HG02798 (cell line): ENCODE results near the gene CCDC38.

Experiments used
- ATAC-seq: cut with Tn5 transposase; IDR thresholded peaks from one replicate; pipeline ENCODE4 v1.9.1; 2021; ENCODE audit warnings: mild to moderate bottlenecking; ENCODE audit not compliant: unreplicated experiment, poor library complexity

Gene CCDC38

DNA sequence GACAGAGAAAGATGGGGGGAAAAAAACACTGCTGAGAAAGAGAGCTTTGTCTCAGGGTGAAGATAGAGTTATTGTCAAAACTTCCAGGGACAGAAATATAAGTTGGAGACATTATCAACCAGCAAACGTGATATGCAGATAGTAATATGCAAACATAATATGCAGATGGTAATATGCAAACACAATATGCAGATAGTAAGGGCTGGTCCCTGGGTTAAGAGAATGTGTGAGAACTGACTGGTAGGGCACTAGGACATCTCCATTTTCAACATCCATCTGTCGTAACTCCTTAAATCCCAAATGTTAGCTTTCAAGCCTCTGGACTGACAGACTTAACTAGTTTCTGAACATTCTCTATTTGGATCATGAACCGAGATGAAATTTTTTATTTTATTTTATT lies 51.5 kb downstream of the CCDC38 start:
- no peak for ATAC-seq

DNA sequence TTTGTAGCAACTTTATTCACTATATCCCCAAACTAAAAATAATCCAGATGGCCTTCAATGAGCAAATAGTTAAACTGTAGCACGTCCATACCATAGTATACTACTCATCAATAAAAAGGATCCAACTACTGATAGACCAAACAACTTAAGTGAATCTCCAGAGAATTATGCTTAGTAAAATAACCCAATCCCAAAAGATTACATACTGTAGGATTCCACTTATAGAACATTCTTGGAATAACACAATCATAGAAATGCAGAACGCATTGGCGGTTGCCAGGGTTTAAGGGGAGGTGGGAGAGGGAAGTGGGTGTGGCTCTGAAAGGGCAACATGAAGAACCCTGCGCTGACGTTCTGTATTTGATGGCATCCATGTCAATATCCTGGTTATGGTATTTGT lies 55.1 kb downstream of the CCDC38 start:
- no peak for ATAC-seq

DNA sequence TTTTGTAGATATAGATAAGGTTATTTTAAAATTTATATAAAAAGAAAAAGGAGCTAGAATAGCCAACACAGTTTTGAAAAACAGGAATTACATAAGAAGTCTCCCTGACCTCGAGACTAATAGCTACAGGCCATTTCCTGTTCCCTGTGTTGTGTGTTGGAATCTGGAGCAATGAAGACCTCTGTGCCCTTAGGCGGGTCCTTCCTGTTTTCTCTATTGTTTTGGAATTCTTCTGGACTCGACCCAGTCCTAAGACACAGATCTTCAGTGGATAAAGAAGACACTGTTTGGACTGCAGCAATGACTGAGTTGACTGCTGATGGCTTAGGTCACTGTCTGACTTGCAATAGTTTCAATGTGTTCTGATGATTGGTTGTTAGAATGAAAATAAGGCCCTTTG lies 57.4 kb downstream of the CCDC38 start:
- no peak for ATAC-seq

DNA sequence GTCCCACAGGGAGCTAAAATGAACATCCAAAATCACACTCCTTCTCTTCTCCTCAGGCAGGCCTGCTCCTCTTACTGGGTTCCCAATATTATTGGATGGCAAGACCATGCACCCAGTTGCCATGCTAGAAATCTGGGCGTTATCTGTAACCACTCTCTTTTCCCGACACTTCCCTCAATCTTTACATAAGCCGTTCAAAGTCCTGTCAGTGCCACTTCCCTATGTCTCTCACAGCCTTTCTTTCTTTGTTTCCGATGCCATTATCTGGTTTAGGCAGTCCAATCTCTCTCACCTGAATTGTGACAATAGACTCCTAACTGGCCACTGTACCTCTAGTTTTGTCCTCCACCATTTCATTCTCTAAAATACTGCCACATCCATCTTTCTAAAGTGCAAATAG lies 59.5 kb downstream of the CCDC38 start:
- ATAC-seq = no peak

DNA sequence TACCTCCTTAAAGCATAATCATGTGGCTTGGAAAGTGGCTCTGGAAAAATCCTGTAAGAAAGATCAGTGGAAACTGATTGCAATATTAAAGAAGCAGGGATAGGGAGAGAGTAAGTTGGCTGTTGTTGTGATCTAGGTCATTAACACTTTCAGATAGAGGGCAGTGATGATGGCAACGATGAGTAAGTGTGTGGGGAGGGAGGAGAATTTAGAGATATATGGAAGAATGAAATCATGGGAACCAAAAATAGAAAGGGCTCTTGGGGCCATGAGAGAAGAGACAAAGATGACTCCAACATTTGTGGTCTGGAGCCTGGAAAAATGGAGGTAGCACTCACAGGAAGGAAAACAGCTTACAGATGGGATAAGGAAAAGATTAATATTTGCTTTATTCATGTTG lies 60.3 kb downstream of the CCDC38 start:
- no peak for ATAC-seq

DNA sequence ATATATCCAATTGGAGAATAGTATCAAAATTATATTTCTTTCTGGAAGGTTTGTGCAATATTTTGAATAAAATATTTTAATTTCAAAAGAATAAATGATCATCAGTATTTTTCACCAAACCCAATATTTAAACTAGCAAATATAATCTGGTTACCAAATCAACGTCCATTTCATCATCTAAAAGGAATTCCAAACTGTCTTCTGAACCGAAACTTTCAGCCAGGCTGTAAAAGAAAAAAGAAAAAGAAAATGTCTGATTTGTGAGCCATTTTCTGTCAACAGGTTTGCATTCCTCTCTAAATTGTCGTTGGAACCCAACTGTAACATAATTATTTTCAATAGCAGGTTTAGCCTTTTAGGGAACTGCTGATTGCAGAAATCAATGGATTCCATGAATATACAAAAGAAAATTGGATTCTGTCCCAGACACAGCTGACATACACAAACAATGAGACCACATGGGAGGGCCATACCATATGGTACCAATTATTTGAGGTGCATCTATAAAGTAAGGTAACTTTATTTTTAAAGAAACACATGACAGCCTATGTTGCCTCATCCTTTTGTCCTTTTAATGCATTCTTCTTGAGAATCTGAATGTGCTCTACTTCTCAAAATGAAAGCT lies 61.0 kb downstream of the CCDC38 start:
- no peak for ATAC-seq

DNA sequence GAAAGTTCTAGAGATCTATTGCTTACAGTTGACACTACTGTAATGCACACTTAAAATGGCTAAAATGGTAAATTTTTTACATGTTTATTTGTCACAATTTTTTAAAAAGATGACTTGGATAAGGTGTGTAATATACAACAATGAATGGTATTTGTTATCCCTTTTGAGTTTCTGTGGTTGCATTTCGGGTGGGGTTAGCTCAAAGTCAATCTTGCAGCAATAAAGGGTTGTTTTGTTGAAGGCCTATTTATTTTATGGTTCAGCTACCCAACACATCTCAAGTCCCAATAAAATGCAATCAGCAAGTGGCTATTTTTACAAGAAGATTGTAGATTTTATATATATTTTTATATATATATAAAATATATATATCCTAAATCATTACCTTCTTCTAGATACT lies 61.5 kb downstream of the CCDC38 start:
- no peak for ATAC-seq

DNA sequence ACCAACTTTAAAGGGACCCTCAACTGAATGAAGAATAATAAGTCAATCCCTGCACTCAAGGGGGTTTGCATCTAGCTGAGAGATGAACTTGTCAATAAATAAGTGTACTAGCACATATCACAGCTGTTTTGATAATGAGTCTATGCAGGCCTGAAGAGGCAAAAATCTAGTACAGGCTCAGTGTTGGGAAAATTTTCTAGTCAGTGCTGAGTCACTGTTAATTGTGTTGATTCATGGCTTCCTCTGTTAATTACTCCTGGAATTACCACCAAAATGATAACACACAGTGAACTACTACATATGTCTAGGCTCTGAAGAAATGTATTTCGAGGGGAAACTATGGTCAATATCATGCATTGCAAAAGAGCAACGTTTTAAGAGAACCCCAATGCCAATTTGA lies 64.8 kb downstream of the CCDC38 start:
- no peak for ATAC-seq

DNA sequence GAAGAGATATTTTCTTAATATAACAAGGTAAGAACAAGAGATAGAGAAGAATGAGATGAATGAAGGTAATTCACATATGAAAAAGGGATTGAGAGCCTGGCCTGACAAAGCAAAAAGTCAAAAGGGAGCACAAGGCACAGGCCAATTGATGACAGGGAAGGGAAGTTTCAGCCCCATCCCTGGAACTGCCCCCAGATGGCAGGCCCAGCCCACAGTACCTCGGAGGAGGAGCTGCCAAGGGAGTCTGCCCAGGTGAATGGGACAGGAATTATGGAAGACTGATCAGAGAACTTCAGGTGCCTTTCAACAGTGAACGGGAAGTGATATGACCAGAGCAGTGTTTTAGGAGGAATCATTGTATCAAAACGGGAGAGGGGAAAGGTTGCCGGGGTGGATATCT lies 68.0 kb downstream of the CCDC38 start:
- no peak for ATAC-seq

DNA sequence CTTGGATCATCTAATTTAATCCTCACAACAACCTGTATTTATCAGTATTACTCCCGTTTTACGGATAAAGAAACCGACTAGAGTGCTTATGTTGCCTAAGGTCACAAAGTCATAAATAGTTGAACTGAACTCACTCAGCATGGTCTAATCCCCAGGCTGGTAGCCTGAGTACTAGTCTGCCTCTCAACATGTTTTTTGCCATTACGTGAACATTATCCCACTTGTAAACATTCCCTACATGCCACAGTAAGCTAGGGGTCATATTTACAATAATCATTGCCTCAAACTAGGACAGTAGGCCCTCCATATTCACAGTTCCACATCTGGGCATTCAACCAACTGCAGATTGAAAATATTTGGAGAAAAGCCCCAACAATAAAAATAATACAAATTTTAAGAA lies 71.5 kb downstream of the CCDC38 start:
- ATAC-seq = no peak

DNA sequence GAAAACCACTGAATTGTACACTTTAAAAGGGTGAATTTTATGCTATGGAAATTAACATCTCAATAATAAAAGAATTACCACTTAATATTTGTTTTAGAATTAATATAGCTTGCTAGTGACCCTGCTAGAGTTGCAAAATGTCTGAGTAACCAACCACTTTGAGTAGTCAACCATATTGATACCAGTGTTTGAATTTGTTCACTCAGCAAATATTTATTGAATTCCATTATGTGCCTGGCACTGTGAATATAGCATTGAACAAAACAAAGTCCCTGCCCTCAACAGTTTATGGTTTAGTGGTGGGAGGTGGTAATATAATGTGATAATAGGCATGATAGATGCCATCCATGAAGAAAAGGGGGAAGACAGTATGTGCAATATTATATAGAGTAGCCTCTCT lies 79.1 kb downstream of the CCDC38 start:
- no peak for ATAC-seq

DNA sequence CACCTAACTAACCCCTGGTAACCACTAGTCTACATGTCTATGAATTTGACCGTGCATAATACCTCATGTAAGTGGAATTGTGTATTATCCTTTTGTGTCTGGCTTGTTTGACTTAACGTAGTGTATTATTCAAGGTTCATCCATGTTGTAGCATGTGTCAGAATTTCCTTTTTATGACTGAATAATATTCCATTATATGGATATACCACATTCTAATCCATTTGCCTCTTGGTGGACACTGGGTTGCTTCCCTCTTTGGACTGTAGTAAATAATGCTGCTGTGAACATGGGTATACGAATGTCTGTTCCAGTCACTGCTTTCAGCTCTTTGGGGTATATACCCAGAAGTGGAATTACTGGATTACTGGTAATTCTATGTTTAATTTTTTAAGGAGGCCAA lies 80.4 kb downstream of the CCDC38 start:
- no peak for ATAC-seq

DNA sequence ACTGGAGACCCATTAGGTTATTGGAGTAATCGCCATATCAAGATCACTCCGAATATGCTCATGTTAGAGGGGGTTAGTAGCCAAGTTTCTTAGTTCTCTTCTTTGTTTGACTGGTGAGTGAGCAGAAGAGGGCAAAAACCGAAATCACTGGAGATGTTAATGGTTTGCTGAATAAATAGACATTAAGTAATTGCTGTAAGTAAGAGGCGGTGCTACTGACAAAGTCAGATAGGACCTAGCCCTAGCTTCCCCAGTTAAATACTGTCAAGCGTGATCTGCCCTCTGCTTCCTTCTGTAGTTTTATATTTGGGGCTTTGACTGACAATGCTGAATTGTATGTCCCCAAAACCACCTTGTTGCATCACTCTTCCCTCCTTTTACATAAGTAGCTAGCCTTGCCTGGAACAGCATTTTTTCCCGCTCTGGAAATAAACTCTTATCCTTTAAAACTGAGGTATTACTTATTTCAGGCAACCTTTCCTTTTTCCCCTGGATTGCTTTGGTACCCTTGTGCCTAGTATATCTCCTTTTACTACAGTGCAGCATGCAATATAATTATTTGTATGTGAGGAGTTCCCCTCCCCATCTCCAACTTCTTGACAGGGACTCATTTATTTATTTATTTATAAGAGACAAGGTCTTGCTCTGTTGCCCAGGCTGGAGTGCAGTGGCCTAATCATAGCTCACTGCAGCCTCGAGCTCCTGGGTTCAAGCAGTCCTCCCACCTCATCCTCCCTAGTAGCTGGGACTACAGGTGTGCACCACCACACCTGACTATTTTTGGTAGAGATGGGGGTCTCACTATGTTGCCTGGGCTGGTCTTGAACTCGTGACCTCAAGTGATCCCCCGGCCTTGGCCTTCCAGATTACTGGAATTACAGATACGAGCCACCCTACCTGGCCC lies 82.2 kb downstream of the CCDC38 start:
- no peak for ATAC-seq

DNA sequence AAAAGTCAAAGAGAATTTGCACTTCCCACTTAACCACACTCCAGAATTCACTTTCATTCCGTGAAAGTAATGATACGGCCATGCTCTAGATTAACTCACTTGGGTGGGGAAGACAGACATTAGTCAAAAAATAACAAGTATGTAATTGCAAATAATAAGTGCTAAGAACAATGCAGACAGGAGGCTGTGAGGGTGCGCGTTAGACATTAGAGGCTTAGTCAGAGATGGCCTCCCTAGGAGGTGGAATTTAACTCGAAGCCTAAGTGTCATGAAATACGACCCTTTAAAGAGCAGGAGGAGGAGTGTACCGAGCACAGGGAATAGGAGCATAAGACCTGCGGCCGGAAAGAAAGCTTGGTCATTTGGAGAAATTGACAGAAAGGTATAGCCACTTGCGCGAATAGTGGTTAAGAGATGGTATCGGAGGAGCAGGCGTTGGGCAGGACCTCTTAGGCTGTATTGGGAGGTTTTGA lies 83.0 kb downstream of the CCDC38 start:
- ATAC-seq = no peak

DNA sequence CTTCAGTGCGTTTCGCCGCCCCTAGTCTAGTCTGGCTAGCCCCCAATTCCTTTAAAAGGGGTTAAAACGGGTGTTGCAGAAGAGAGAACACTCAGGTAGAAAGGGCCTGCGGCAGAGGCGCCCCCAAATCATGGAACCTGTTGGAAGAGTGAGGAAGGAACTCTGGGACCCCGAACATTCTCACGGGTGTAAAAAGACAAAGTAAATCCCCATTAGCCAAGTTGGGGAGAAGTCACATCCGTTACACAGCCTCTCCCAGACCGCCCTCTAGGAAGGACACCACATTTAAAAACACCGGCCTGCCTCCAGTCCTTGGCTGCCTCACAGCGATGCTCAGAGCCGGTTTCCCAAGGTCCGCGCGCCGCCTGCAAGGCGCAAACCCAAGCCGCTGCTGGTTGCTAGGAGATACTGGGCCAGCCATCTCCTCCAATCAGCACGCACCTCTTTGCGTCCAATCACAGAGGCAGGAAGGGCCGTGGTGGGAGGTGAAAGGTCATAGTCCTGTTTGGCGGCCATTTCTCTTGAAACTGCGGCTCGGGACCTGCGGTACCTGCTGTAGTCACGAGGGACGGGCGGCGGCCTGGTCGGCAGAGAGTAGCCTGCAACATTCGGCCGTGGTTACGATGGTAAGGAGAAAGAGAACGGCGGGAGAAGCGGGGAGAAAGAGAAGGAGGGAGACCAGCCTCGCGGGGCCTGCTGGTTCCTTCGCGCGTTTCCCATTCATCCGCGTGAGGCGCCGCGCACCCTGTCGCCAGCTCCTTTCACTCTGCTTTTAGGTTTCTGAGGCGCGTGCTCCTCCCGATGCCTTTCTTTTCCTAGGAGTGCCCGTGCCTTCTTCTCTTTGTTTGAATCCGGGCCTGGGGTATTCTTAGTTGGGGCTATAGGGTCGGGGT lies 83.7 kb downstream of the CCDC38 start, which contains the start of gene SNRPF:
SNRPF (plus strand) TSS at position 502 of the 893 bp plus-strand sequence; CDS start at position 624, 122 bp downstream.
- peak; percentile 100 for ATAC-seq

DNA sequence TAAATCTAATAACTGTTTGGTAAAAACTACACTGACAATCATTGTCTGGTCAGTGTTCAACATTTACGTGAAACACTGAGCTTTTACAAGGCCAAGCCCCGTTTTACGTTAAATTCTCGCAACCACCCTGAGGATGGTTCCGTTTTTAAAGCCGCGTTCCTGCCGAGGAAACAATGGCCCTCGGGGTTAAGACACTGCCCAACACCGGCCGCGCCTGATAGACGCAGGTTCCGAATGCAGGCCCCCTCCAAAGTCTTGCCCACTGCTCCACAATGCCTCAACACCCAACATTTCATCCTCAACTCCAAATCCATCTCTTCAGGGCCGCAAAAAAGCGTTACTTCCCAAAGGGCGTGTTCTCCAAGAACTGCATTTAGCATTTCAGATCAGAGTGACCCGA lies 84.6 kb downstream of the CCDC38 start:
- no peak for ATAC-seq

DNA sequence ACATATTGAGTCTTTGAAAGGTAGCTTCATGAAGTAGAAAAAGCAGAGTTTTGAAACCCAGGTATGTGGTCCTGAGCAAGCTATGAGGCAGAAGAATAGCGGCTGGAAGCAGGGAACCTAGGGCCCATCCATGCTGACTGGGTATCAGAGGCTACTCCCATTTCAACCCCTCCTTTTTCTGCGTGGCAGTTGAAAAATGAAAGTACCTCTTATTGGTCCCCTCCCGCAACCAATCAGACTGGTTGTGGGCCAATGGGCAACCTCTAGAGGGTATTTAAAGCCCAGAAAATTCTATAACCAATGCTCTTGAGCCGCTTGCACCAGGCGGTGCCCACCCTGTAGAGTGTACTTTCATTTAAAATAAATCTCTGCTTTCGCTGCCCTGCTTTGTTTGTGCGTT lies 85.3 kb downstream of the CCDC38 start:
- ATAC-seq = no peak

DNA sequence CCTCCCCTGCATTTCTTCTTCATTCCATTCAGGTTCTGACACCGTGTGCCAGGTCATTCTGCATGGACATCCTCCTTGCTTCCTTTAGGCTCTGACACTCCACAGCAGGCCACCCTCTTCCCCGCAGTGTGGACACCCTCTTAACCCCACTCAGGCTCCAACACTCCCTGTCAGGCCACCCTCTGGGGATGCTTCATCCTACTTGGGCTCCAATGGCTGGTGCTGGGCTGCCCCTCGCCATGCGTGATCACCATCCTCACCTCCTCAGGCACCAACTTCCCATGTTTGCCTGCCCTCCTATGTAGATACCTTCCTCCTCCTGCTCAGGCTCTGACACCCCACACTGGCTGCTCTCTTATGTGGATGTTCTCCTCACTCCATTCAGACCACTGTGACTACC lies 90.3 kb downstream of the CCDC38 start:
- ATAC-seq = no peak

DNA sequence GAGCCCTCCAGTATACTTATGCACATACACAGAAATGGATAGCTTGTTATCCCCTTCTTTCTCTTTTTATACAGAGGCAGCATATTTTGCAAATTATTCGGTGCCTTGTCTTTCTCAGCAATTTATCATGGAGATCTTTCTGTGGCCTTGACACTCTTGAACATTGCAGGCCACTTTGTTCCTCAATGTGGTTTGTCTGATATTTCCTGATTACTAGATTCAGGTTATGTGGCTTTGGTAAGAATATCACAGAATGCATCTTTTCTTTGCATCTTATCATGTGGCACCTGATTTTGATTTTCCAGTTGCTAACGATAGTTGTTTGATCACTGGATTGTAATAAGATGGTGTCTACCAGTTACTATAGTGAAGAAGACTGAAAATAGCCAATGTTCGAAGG lies 90.8 kb downstream of the CCDC38 start:
- no peak for ATAC-seq

DNA sequence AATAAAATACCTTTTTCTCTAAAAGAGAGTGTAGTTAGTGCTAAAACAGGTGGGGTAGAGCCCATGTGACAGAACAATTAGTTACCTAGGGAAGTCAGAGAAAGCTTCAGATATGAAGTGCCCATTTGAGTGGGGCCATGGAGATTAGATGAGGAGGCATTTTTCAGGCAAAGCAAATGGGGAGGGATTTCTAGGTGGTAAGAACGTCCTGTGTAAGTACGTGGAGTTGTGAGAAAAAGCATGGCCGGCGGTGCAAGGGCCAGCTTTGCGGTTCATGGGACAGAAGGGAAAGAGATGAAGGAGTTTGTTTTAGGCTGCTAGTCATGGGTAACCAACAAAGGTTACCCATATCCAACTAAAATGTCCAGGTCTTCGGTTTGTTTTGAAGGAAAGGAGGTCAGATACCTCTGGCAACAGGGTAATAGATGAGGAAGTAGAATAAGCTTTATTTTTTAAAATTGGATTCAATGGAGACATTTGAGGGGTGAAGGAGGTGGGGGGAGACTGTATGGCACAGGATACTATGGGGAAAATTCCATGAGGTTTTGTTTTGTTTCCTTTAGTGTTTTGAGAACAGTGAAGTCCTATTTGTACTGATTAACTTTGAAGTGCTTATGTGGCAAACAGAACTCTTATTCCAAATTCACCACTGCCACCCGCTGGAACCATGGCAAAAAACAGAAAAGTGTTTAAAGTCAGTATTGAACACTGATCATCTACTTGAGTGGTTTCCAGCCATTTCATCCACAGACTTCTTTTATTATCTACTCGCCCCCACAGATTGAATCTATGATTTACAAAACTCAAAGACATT lies 93.6 kb downstream of the CCDC38 start:
- ATAC-seq = no peak
